Testis (tissue), 3 donors: ENCODE results near the gene THRB. TPM values are rescaled to one million over a fixed set of nuclear protein-coding genes. Genes with fewer than 3 reads are reported as not detected.

Experiments
- DNase-seq: peaks from one replicate; pipeline ENCODE4 v3.0.0-alpha.2; 2019
- H3K27ac ChIP-seq, 2 donors: fragments of 200-600 bp; sonication (generic); one replicate each; pipeline ENCODE4 v1.5.1; 2019
- H3K27me3 ChIP-seq: fragments of 200-600 bp; sonication (generic); one replicate; pipeline ENCODE4 v1.5.1; 2019
- H3K36me3 ChIP-seq: fragments of 200-600 bp; sonication (generic); one replicate; pipeline ENCODE4 v1.5.1; 2017; ENCODE audit warnings: low read depth; ENCODE audit errors: missing control alignments
- H3K4me1 ChIP-seq: fragments of 200-600 bp; sonication (generic); one replicate; pipeline ENCODE4 v1.5.1; 2019
- H3K4me3 ChIP-seq, 2 donors: fragments of 200-600 bp; sonication (generic); one replicate each; pipeline ENCODE4 v1.5.1; 2017 to 2019
- H3K9me3 ChIP-seq: fragments of 200-600 bp; sonication (generic); one replicate; pipeline ENCODE4 v1.5.1; 2017
- POLR2A ChIP-seq: fragments of 450-650 bp; IDR thresholded peaks from one replicate; pipeline ENCODE4 v1.6.1; 2017; ENCODE audit warnings: antibody characterized with exemption, mild to moderate bottlenecking, moderate library complexity
- WGBS, 2 donors: methylation state at CpG; one replicate each; pipeline ENCODE4 v1.1.5; 2018; 5-methylcytosine and 5-hydroxymethylcytosine counted together
- intact Hi-C: fragments of 100-400 bp; cut with DNase I; formaldehyde crosslinking; loops from one replicate; pipeline ENCODE4 v1.15.1; 2023; ENCODE audit warnings: low total_unique reads
- polyA plus RNA-seq: library from polyadenylated mRNA; stranded (reverse); fragments of 350-450 nt; fragmentation: Illumina TruSeq; extraction: RNeasy Lipid Tissue Mini Kit (QIAGEN cat#74804); gene quantifications from one replicate; pipeline ENCODE4 v1.2.3, GENCODE V29; 2014; ENCODE audit warnings: low read depth, low replicate concordance; ENCODE audit not compliant: insufficient read depth
- total RNA-seq, 2 donors: library from RNA; depleted of rRNA; stranded (reverse); fragments of >200 nt; gene quantifications; one replicate each; pipeline ENCODE4 v1.2.3, GENCODE V29; 2016
- TF ChIP-seq, protein P1 (sequence below), 3 experiments: fragments of 450-650 bp in 2 of 3; fragments of 200-600 bp in 1 of 3; sonication (generic) in 1 of 3; IDR thresholded peaks; one replicate each; pipeline ENCODE4 v1.5.1; 2016 to 2019; ENCODE audit warnings: antibody characterized with exemption in 3 of 3, mild to moderate bottlenecking in 2 of 3, moderate library complexity in 1 of 3

Gene THRB
- total and polyA plus RNA-seq, 3 donors from 2014 or later: 1.3 to 2.0 (median 1.4) TPM

DNA sequence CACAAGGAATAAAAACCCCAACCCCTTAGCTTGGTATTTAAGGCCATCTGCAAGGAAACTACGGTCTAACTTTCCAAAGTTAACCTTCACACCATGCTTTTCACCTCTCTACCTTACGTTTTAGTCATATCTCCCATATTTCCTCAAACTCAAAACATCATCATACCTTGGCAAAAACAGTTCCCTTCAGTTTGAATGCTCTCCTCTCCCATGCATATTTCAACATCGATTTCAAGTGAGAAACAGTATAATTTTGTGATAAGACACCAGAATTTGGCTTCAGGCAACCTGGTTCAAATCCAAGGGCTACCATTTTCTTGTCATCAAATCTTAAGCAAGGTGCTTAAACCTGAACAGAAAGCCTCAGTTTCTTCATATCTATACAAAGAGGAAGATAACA is 108.2 kb downstream of the THRB start:
- Histone ChIP-seq H3K4me3 (no peak overlapping the region), H3K27me3 (no peaks in the 10 kb centered on the region), H3K9me3 (no peaks in the 10 kb centered on the region), H3K27ac (no peak overlapping the region), H3K36me3 (no peaks in the 10 kb centered on the region), H3K4me1 (no peaks in the 10 kb centered on the region)
- no peak for TF ChIP-seq POLR2A
- TF ChIP-seq, protein P1, sequence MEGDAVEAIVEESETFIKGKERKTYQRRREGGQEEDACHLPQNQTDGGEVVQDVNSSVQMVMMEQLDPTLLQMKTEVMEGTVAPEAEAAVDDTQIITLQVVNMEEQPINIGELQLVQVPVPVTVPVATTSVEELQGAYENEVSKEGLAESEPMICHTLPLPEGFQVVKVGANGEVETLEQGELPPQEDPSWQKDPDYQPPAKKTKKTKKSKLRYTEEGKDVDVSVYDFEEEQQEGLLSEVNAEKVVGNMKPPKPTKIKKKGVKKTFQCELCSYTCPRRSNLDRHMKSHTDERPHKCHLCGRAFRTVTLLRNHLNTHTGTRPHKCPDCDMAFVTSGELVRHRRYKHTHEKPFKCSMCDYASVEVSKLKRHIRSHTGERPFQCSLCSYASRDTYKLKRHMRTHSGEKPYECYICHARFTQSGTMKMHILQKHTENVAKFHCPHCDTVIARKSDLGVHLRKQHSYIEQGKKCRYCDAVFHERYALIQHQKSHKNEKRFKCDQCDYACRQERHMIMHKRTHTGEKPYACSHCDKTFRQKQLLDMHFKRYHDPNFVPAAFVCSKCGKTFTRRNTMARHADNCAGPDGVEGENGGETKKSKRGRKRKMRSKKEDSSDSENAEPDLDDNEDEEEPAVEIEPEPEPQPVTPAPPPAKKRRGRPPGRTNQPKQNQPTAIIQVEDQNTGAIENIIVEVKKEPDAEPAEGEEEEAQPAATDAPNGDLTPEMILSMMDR (IDR thresholded peaks at IDR 0.05): no peak
- DNase-seq: no peak
- intact Hi-C loops: no loop called here
- 90 to 92% methylated on average over 3 of the region's 3 CpGs for WGBS, 2 donors

DNA sequence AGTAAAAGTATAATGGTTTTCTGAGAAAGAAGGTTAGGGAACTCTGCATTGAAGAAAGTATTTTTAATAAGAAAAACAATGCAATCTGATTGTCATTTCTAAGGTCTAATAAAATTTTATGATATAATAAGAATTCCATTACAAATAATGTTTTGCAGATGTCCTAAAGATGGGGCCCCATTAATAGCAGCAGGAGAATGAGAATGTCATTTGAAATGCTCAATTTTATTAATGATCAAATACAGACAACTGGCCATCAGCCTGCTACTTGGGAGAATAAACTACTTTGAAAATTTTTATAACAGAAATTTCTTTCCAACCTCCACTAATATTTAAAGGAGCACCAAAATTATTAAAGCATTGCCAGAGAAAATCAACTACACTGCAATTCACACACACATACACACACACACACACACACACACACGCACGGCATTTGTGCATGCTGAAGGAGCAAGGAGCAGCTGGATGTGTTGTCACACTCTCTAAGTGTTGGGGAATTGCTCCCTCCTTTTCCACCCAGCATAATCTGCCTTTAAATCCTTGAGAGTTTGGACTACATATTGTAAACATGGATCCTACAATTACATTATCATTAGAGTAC is 109.5 kb downstream of the THRB start:
- no peaks in the 10 kb centered on the region for H3K27me3 ChIP-seq
- no peak for DNase-seq
- TF ChIP-seq, protein P1 (IDR thresholded peaks at IDR 0.05): no peak
- no peak for TF ChIP-seq POLR2A
- H3K36me3 ChIP-seq: no peaks in the 10 kb centered on the region
- H3K27ac ChIP-seq: no peak overlapping the region
- no peaks in the 10 kb centered on the region for H3K9me3 ChIP-seq
- H3K4me3 ChIP-seq: no peak overlapping the region
- intact Hi-C loops: no loop called here
- H3K4me1 ChIP-seq: no peaks in the 10 kb centered on the region
- 83 to 88% methylated on average over 2 of the region's 2 CpGs for WGBS, 2 donors

DNA sequence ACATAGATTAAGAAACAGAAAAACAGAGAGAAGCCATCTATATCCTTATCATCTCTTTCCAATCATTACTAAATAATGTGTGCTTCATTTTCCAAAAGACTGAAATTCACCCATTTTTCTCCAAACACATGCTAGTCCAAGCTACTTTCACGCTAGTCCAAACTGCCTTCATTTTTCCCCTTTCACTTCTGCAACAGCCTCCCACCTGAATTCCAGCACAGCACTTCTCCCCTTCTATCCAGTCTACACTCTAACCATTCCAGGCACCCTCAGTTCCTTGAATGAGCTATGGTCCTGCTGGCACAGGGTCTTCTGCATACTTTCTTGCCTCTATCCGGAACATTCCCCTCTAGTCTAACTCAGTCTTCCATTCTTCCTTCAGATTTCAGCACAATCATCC is 112.0 kb downstream of the THRB start:
- no peak overlapping the region for H3K4me3 ChIP-seq
- intact Hi-C loops: no loop called here
- no peaks in the 10 kb centered on the region for H3K4me1 ChIP-seq
- no peak for DNase-seq
- TF ChIP-seq, protein P1 (IDR thresholded peaks at IDR 0.05): no peak
- no peak for TF ChIP-seq POLR2A
- no peaks in the 10 kb centered on the region for H3K27me3 ChIP-seq
- H3K36me3 ChIP-seq: no peaks in the 10 kb centered on the region
- H3K9me3 ChIP-seq: no peaks in the 10 kb centered on the region
- no peak overlapping the region for H3K27ac ChIP-seq
- 91 to 95% methylated on average over 2 of the region's 2 CpGs for WGBS, 2 donors

DNA sequence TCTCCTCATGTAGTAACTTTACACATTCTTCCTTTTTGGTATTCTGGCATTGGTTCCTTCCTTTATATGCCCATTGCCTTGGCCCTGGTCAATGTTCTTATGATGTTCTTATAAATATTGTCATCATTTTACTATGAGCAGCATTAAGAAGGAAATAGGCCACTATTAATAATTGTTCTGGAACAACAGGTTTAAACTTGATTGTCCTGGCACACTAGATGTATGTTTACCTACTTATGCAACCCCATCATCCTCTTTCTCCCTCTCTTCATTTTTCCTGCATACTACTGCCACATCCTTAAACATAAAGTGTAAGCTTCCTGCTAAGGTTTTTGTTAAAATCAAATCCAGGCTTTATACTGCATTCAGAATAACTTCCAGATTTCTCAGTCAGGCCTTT is 114.7 kb downstream of the THRB start:
- H3K4me3 ChIP-seq: no peak overlapping the region

DNA sequence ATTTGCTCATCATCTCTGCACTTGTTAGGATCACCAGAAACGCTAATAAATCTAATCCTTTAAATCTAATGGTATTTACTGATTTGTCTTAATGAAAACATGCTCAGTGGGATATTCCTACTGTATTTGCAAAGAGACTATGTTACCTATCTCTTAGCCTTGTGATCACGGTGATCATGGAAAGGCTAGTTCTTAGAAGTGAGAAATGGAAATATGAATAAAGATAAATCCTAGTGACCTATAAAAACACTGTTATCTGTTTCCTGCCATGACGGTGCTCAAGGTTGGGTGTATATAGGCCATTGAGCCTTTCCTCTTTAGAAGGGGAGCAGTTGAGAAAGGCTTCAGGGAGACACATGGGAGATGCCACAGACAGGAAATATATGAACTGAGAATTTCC is 116.3 kb downstream of the THRB start:
- H3K27me3 ChIP-seq: no peaks in the 10 kb centered on the region
- WGBS, 2 donors: 80 to 82% methylated on average over 3 of the region's 3 CpGs
- H3K4me1 ChIP-seq: no peaks in the 10 kb centered on the region
- no peaks in the 10 kb centered on the region for H3K9me3 ChIP-seq
- no peak for DNase-seq
- H3K4me3 ChIP-seq: no peak overlapping the region
- intact Hi-C loops: no loop called here
- H3K36me3 ChIP-seq: no peaks in the 10 kb centered on the region
- TF ChIP-seq, protein P1 (IDR thresholded peaks at IDR 0.05): no peak
- no peak for TF ChIP-seq POLR2A
- no peak overlapping the region for H3K27ac ChIP-seq

More for the DNA sequence above, 114.7 kb downstream of the THRB start:
- Histone ChIP-seq H3K27me3 (no peaks in the 10 kb centered on the region), H3K4me1 (no peaks in the 10 kb centered on the region), H3K27ac (no peak overlapping the region), H3K9me3 (no peaks in the 10 kb centered on the region), H3K36me3 (no peaks in the 10 kb centered on the region)
- TF ChIP-seq, protein P1 (IDR thresholded peaks at IDR 0.05): no peak
- no peak for TF ChIP-seq POLR2A
- intact Hi-C loops: no loop called here
- DNase-seq: no peak
